HepG2 (cell line): ENCODE measurements around the gene DYNC1LI1. TPM values are rescaled to one million over a fixed set of nuclear protein-coding genes. Genes with fewer than 3 reads are reported as not detected.

Experiments
- ARID3A ChIP-seq: IDR thresholded peaks from 2 replicates; pipeline ENCODE4 v1.6.1; 2012; ENCODE audit warnings: low read depth, low read length, improper control_type of control experiment
- CCAR2 ChIP-seq: fragments of 200-400 bp; formaldehyde crosslinking; optimal IDR thresholded peaks from 2 replicates; pipeline ENCODE3; 2018; ENCODE audit warnings: low read depth, mild to moderate bottlenecking, low read length, moderate library complexity
- CREM ChIP-seq, 2 experiments: sonication (generic) in 1 of 2; formaldehyde crosslinking in 1 of 2; IDR thresholded peaks; 2 replicates each; pipeline versions ENCODE4 v1.4.0 to v1.6.1; 2016 to 2020; ENCODE audit warnings: antibody characterized with exemption in 1 of 2, mild to moderate bottlenecking in 1 of 2, missing genetic modification reagents in 1 of 2
- GFI1 ChIP-seq: sonication (generic); formaldehyde crosslinking; IDR thresholded peaks from 2 replicates; pipeline ENCODE4 v1.5.0; 2020; ENCODE audit warnings: missing genetic modification reagents, mild to moderate bottlenecking, borderline replicate concordance
- PBX2 ChIP-seq: IDR thresholded peaks from 2 replicates; pipeline ENCODE4 v1.6.1; 2016; ENCODE audit warnings: control low read depth
- TBL1XR1 ChIP-seq: fragments of 150-350 bp; IDR thresholded peaks from 2 replicates; pipeline ENCODE4 v1.6.1; 2014; ENCODE audit warnings: borderline replicate concordance, low read length; ENCODE audit not compliant: partially characterized antibody
- ZFX ChIP-seq: sonication (generic); formaldehyde crosslinking; IDR thresholded peaks from 2 replicates; pipeline ENCODE4 v1.4.0; 2020; ENCODE audit warnings: mild to moderate bottlenecking, low read depth, missing genetic modification reagents, moderate library complexity
- ZNF281 ChIP-seq: sonication (generic); formaldehyde crosslinking; IDR thresholded peaks from 2 replicates; pipeline ENCODE4 v1.4.0; 2020; ENCODE audit warnings: missing genetic modification reagents, borderline replicate concordance
- ZNF317 ChIP-seq: sonication (generic); formaldehyde crosslinking; IDR thresholded peaks from 2 replicates; pipeline ENCODE4 v1.5.0; 2020; ENCODE audit warnings: mild to moderate bottlenecking, missing genetic modification reagents
- ZNF362 ChIP-seq: sonication (generic); formaldehyde crosslinking; IDR thresholded peaks from 2 replicates; pipeline ENCODE4 v1.4.0; 2020; ENCODE audit warnings: missing genetic modification reagents, mild to moderate bottlenecking, borderline replicate concordance
- ZNF512B ChIP-seq: sonication (generic); formaldehyde crosslinking; IDR thresholded peaks from 2 replicates; pipeline ENCODE4 v1.5.1; 2020; ENCODE audit warnings: missing genetic modification reagents, mild to moderate bottlenecking, borderline replicate concordance
- ZNF563 ChIP-seq: sonication (generic); formaldehyde crosslinking; IDR thresholded peaks from 2 replicates; pipeline ENCODE4 v1.8.0; 2022; ENCODE audit warnings: mild to moderate bottlenecking, moderate library complexity, missing genetic modification reagents
- ZNF567 ChIP-seq: sonication (generic); formaldehyde crosslinking; IDR thresholded peaks from 2 replicates; pipeline ENCODE4 v1.8.1; 2023; ENCODE audit warnings: mild to moderate bottlenecking, missing genetic modification reagents, borderline replicate concordance
- ZNF782 ChIP-seq: sonication (generic); formaldehyde crosslinking; IDR thresholded peaks from 2 replicates; pipeline ENCODE4 v1.4.0; 2020; ENCODE audit warnings: missing genetic modification reagents, mild to moderate bottlenecking, borderline replicate concordance
- ZNF850 ChIP-seq: sonication (generic); formaldehyde crosslinking; conservative IDR thresholded peaks from 2 replicates; pipeline ENCODE4 v1.9.0; 2021; ENCODE audit warnings: mild to moderate bottlenecking, missing genetic modification reagents
- ZSCAN22 ChIP-seq: sonication (generic); formaldehyde crosslinking; IDR thresholded peaks from 2 replicates; pipeline ENCODE4 v1.4.0; 2020; ENCODE audit warnings: mild to moderate bottlenecking, missing genetic modification reagents
- ZSCAN29 ChIP-seq: sonication (generic); formaldehyde crosslinking; conservative IDR thresholded peaks from 2 replicates; pipeline ENCODE4 v1.4.0; 2020; ENCODE audit warnings: mild to moderate bottlenecking, missing genetic modification reagents
- polyA plus RNA-seq, 8 experiments: library from polyadenylated mRNA; depleted of rRNA in 3 of 8; stranded (reverse) in 7 of 8; unstranded in 1 of 8; fragments of >200 nt; fragmentation: Illumina TruSeq in 4 of 8; extraction: Trizol in 4 of 8; gene quantifications; 2 replicates each; pipeline versions ENCODE4 v1.2.1 to v1.2.3, GENCODE V29; 2011 to 2016; ENCODE audit warnings: low read depth in 4 of 8, missing spikeins in 1 of 8, mixed read lengths in 1 of 8; ENCODE audit not compliant: insufficient read depth in 1 of 8
- total RNA-seq, 5 experiments: library from RNA; depleted of rRNA; stranded (reverse); fragments of >200 nt; fragmentation: Illumina TruSeq; extraction: Trizol; gene quantifications; 2 replicates each; pipeline ENCODE4 v1.2.3, GENCODE V29; 2016; ENCODE audit warnings: low read depth in 1 of 5

Gene DYNC1LI1
- total and polyA plus RNA-seq, 2 of the 13 experiments (the other 11 are each of a cell fraction or from before 2014, with no cell fraction given), result 13.4 to 37.1 TPM

GRCh38 chr3:32569540-32570420, 878 bp downstream of the DYNC1LI1 start (continued):
- no peak for TF ChIP-seq ZNF512B (CRISPR knock-in tag)
- TF ChIP-seq ZFX (CRISPR knock-in tag), result no peak
- TF ChIP-seq PBX2 (CRISPR knock-in tag), result no peak
- TF ChIP-seq ZNF567 (CRISPR knock-in tag), result no peak
- no peak for TF ChIP-seq TBL1XR1
- no peak for TF ChIP-seq ZSCAN22 (CRISPR knock-in tag)
- TF ChIP-seq CREM (IDR thresholded peaks at IDR 0.05), result no peak
- no peak for TF ChIP-seq CREM (CRISPR knock-in tag; IDR thresholded peaks at IDR 0.05)
- TF ChIP-seq ZNF317 (CRISPR knock-in tag), result no peak; the same call in 1 of the 2 replicates
- TF ChIP-seq ZNF362 (CRISPR knock-in tag), result no peak
- no peak for TF ChIP-seq ZNF850 (CRISPR knock-in tag)
- no peak for TF ChIP-seq ZSCAN29
- TF ChIP-seq GFI1 (CRISPR knock-in tag), result no peak
- no peak for TF ChIP-seq CCAR2
- no peak; the same call in 1 of the 2 replicates for TF ChIP-seq ZNF782
- TF ChIP-seq ARID3A, result no peak
- no peak for TF ChIP-seq ZNF281 (CRISPR knock-in tag)
- no peak for TF ChIP-seq ZNF563 (CRISPR knock-in tag)
